GM12873 (cell line): ENCODE results near the gene NAP1L1.
A peak's percentile ranks its signal among the peaks of the same experiment; 100 is the strongest.

ENCODE experiments used
- TF ChIP-seq, protein P1 (sequence below): IDR thresholded peaks from 2 replicates; pipeline ENCODE4 v1.5.1; 2012; ENCODE audit warnings: low read depth, mild to moderate bottlenecking, moderate library complexity, low read length, control low read depth; ENCODE audit not compliant: insufficient read depth; ENCODE audit errors: missing control alignments

The NAP1L1 gene

DNA sequence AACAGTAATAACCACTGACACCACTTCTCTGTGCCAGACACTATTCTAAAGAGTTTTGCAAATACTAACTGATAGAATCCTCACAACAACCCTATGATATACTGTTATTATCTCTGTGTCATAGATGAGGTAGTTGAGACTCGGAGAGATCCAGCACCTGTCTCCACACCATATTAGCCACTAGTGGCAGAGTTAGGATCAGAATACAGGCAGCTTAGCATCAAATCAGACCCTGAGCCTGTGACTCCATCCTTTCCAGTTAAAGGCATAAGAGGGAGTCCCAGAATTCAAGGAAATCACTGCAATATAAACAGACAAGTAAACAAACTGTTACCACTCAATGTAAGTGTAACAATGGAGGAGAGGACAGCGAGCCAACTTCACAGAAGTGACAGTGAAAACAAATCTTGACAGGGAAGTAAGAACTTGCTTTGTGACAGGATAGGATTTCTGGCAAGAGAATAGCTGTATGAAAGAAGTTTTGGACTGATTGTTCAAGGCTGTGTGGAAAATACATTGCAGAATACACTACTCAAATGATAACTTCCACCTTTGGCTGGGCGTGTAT lies 11.7 kb upstream of the NAP1L1 start:
- TF ChIP-seq, protein P1, sequence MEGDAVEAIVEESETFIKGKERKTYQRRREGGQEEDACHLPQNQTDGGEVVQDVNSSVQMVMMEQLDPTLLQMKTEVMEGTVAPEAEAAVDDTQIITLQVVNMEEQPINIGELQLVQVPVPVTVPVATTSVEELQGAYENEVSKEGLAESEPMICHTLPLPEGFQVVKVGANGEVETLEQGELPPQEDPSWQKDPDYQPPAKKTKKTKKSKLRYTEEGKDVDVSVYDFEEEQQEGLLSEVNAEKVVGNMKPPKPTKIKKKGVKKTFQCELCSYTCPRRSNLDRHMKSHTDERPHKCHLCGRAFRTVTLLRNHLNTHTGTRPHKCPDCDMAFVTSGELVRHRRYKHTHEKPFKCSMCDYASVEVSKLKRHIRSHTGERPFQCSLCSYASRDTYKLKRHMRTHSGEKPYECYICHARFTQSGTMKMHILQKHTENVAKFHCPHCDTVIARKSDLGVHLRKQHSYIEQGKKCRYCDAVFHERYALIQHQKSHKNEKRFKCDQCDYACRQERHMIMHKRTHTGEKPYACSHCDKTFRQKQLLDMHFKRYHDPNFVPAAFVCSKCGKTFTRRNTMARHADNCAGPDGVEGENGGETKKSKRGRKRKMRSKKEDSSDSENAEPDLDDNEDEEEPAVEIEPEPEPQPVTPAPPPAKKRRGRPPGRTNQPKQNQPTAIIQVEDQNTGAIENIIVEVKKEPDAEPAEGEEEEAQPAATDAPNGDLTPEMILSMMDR: no peak

DNA sequence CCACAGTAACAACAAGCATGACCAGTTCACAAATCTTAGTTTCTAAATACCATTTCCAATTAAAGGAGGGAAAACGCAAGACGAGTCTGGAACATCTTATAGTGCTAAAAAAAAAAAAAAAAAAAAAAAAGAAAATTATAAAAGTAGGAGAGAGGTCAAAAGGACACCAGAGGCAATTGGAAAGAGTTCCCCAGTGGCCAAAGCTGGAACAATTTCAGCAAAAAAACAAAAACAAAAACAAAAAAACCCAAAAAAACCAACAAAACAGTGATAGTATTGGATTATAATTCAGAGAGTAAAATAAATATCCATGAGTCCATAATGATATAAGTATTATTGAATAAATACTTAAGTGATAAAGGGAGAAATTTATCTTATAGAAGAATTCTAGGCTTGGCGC lies 10.3 kb upstream of the NAP1L1 start:
- TF ChIP-seq, protein P1: no peak

DNA sequence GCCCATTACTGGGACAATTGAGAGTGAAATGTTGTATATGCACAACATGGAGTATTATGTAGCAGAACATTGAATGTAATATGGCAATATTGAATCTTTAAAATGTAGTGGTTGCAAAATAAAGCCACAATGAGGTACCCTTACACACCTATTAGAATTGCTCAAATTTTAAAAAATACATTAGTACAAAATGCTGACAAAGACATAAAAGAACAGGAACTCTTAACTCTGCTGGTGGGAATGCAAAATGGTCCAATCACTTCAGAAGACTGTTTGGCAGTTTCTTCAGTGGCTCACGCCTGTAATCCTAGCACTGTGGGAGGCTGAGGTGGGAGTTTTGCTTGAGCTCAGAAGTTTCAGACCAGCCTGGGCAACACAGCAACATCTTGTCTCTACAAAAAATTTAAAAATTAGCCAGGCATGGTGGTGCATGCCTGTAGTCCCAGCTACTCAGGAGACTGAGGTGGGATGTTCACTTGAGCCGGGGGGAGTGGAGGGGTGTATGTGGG lies 6.8 kb upstream of the NAP1L1 start:
- TF ChIP-seq, protein P1: no peak

DNA sequence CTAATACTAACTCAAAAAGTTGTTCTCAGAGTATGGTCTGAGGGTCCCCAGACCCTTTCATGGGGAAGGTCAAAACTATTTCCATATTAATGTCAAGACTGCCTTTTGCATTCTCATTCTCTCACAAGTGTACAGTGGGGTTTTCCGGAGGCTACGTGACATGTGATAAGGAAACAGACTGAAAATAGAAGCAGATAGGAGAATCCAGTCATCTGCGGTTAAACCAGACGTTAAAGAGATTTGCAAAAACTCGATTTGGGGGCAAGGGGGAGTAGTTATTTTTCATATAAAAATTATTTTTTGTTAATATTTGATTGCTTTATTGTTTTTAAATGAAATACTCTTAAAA lies 1.0 kb upstream of the NAP1L1 start:
- TF ChIP-seq, protein P1: no peak

DNA sequence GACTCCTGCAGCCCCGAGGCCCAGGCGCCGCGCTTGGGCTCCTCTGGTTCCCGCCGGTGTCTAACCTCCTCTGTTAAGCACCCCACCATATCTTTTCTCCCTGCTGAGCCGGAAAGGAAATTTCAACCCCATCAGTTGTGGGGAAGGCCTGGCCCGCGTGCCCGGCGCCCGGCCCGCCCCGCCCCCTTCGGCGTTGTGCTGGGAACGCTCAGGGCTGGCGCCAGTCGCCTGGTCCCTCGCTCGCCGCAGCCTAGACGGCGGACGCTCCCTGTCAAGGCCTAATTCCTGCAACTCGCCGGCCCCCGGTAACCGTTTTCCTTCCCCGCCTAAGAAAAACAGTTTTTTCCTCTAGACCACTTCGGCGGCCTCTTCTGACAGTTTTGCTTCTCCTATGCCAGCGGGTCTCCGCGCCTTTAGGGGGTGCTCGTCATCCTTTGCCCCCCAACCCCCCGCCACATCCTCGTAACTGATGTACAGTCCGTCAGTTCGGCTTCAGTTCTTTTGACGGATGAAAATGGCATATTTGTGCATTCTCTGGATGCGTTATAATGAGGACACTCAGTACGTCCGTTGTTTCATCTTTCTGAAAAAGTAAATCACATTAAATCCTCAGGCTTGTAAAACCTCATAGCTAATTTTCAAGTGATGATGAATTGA lies 506 bp upstream of the NAP1L1 start:
- TF ChIP-seq, protein P1: peak; percentile 51

DNA sequence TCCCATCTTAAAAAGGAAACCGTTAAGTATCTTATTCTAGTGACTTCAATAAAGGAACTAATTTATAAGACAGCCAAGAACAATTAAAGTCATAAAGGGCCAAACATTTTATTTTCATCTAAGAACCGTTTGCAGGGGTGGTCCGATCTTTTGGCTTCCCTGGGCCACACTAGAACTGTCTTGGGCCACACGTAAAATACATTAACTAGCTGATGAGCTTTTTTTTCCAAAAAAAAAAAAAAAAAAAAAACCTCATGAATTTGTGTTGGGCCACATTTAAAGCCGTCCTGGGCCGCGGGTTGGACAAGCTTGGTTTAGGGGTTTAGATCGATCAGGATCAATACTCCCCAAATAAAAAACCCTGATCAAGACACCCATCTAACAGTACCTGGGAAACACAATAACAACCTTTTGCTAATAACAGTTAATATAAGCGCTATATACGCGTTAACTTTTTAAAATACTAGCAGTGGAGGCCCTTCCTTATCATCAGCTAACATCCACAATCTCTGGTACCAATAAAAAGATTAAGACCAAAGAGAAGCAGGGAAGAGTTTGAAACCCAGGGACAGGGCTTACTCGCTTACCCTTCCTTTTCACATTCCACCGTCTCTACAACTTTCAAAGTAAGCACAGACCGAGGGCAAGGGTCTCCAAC lies 1.1 kb downstream of the NAP1L1 start:
- TF ChIP-seq, protein P1: no peak

DNA sequence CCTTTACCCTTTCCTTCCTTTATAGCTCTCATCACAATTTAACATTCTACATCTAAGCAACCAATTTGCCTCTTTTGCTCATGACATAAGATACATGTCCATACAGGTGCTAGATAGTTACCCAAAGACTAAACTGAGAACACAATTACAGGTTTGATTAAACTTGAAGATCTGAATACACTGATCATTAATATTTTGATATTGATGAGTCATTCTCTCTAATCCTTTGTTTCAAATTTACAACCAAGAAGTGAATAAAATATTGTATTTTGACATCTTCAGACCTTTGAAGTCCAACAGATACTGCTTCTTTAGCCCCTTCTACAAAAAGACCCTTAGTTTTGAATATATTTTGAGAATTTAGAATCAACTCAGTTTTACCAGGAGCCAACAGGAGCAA lies 2.6 kb downstream of the NAP1L1 start:
- TF ChIP-seq, protein P1: no peak
